HL-60 (cell line): Measurements from ENCODE around the gene XXYLT1.

ENCODE experiments used
- DNase-seq, 2 experiments: peaks; one replicate each; pipeline ENCODE4 v3.0.0-alpha.2; 2010 to 2020; ENCODE audit warnings: low read depth in 1 of 2, low spot score in 1 of 2
- H3K27ac ChIP-seq: fragments of 250-450 bp; sonication (Bioruptor Pico); replicated peaks from 2 replicates; pipeline ENCODE4 v1.5.1; 2020; ENCODE audit warnings: mild to moderate bottlenecking, moderate library complexity
- H3K27me3 ChIP-seq: fragments of 250-450 bp; sonication (Bioruptor Pico); 2 replicates; pipeline ENCODE4 v1.5.1; 2021; ENCODE audit warnings: mild to moderate bottlenecking, moderate library complexity; ENCODE audit not compliant: insufficient read depth, poor library complexity, severe bottlenecking
- H3K4me3 ChIP-seq: replicated peaks from 2 replicates; pipeline ENCODE4 v1.5.1; 2011; ENCODE audit warnings: mild to moderate bottlenecking, control low read depth, low read length; ENCODE audit not compliant: insufficient read depth
- GABPA ChIP-seq: IDR thresholded peaks from 2 replicates; pipeline ENCODE4 v1.6.1; 2012; ENCODE audit warnings: low read depth
- POLR2AphosphoS5 ChIP-seq: IDR thresholded peaks from 2 replicates; pipeline ENCODE4 v1.6.1; 2012; ENCODE audit warnings: low read depth
- SPI1 ChIP-seq: IDR thresholded peaks from 2 replicates; pipeline ENCODE4 v1.6.1; 2012; ENCODE audit warnings: low read depth, mild to moderate bottlenecking, borderline replicate concordance
- TF ChIP-seq, protein P1 (sequence below): IDR thresholded peaks from one replicate; pipeline ENCODE4 v1.5.1; 2011; ENCODE audit warnings: low read length, control low read depth, inconsistent platforms; ENCODE audit not compliant: insufficient read depth
- TF ChIP-seq, protein P2 (sequence below): IDR thresholded peaks from 2 replicates; pipeline ENCODE4 v1.6.1; 2012; ENCODE audit warnings: low read depth; ENCODE audit not compliant: insufficient replicate concordance

The XXYLT1 gene

DNA sequence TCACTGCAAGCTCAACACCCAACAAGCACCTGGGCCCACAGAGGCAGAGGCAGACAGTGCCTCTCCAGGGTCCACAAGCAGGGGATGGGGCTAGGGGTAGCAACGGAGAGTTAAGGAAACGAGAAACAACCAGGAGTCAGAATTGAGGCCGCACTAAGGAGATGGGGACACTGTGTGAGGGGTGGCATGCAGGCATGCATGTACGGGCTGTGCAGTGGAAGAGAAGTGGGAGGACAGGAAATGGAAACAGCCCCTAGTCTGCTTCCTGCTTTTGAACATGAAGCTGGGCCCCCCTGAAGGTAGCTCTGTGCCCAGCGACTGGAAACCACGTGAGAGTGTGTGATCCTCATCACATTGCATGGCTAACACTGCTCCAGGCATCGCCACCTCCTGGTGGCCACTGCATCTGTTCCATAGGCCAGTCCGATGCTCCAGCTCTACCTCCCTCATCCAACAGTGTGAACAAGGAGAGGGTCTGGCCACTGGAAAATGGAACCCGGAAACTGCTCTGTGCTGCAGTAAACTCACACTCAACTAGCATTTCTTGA lies 44.0 kb downstream of the XXYLT1 start:
- peak in 1 of 2 experiments; percentile 16 for DNase-seq
- Histone ChIP-seq H3K27ac (no peak overlapping the region), H3K27me3 (no peaks in the 10 kb centered on the region), H3K4me3 (no peak overlapping the region)
- TF ChIP-seq, protein P1, sequence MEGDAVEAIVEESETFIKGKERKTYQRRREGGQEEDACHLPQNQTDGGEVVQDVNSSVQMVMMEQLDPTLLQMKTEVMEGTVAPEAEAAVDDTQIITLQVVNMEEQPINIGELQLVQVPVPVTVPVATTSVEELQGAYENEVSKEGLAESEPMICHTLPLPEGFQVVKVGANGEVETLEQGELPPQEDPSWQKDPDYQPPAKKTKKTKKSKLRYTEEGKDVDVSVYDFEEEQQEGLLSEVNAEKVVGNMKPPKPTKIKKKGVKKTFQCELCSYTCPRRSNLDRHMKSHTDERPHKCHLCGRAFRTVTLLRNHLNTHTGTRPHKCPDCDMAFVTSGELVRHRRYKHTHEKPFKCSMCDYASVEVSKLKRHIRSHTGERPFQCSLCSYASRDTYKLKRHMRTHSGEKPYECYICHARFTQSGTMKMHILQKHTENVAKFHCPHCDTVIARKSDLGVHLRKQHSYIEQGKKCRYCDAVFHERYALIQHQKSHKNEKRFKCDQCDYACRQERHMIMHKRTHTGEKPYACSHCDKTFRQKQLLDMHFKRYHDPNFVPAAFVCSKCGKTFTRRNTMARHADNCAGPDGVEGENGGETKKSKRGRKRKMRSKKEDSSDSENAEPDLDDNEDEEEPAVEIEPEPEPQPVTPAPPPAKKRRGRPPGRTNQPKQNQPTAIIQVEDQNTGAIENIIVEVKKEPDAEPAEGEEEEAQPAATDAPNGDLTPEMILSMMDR = no peak
- no peak for TF ChIP-seq POLR2AphosphoS5
- TF ChIP-seq GABPA = no peak
- TF ChIP-seq SPI1 = no peak
- TF ChIP-seq, protein P2, sequence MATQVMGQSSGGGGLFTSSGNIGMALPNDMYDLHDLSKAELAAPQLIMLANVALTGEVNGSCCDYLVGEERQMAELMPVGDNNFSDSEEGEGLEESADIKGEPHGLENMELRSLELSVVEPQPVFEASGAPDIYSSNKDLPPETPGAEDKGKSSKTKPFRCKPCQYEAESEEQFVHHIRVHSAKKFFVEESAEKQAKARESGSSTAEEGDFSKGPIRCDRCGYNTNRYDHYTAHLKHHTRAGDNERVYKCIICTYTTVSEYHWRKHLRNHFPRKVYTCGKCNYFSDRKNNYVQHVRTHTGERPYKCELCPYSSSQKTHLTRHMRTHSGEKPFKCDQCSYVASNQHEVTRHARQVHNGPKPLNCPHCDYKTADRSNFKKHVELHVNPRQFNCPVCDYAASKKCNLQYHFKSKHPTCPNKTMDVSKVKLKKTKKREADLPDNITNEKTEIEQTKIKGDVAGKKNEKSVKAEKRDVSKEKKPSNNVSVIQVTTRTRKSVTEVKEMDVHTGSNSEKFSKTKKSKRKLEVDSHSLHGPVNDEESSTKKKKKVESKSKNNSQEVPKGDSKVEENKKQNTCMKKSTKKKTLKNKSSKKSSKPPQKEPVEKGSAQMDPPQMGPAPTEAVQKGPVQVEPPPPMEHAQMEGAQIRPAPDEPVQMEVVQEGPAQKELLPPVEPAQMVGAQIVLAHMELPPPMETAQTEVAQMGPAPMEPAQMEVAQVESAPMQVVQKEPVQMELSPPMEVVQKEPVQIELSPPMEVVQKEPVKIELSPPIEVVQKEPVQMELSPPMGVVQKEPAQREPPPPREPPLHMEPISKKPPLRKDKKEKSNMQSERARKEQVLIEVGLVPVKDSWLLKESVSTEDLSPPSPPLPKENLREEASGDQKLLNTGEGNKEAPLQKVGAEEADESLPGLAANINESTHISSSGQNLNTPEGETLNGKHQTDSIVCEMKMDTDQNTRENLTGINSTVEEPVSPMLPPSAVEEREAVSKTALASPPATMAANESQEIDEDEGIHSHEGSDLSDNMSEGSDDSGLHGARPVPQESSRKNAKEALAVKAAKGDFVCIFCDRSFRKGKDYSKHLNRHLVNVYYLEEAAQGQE = no peak

DNA sequence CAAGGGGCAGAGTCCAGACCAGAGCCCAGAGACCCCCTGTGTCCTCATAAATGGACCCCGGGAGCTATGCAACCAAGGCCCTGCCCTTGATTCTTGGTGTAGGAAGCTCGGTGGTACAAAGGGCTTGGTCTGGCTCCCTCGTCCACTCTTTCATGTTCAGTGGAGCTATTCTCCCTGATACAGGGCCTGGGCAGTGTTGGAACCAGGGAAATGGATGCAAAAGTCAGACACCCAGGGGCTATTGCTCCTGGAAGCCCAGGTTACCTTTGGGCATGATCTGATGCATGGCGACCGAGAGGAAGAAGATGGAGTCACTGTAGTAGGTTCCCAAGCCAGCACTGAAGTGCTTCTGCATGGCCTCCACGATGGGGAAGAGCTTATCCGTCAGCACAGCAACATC lies 44.5 kb downstream of the XXYLT1 start:
- no peak overlapping the region for H3K4me3 ChIP-seq
- no peak for DNase-seq

DNA sequence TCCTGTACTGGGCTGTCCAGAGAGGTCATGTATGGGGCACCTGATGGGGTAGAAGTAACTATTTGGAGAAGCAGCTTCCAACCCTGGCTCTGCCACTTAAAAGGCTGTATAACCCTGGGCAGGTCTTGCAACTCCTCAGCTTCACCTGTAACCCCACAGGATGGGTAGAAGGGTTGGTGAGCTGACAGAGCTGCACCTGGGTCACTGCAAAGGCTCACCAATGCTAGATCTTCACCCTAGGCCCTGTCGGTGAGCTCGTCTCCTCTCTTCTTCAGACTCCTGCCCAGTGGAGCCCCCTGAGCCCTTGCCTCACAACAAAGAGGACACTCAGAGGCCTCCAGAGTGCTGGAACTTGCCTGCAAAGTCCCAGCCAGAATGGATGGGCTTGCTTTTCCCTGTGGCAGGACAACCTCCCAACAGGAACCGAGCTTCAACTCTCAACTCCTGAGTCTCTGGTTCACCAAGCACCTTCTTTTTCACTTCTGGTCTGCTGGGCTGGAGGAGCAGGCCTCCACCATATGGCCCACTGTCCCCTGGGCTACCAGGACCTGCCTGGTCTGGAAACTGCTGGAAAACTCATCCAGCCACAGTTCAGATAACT lies 45.9 kb downstream of the XXYLT1 start:
- no peak for DNase-seq
- Histone ChIP-seq H3K27me3 (no peaks in the 10 kb centered on the region), H3K27ac (no peak overlapping the region), H3K4me3 (no peak overlapping the region)
- TF ChIP-seq, protein P2 = no peak
- TF ChIP-seq POLR2AphosphoS5 = no peak
- TF ChIP-seq, protein P1 = no peak
- no peak for TF ChIP-seq SPI1
- TF ChIP-seq GABPA = no peak

More for the DNA sequence above, 44.5 kb downstream of the XXYLT1 start:
- Histone ChIP-seq H3K27me3 (no peaks in the 10 kb centered on the region), H3K27ac (no peak overlapping the region)
- TF ChIP-seq POLR2AphosphoS5 (no peak), GABPA (no peak), SPI1 (no peak)
- TF ChIP-seq, protein P2 = no peak
- TF ChIP-seq, protein P1 = no peak
